ENCODE measurements around the gene MRTFA.

DNA sequence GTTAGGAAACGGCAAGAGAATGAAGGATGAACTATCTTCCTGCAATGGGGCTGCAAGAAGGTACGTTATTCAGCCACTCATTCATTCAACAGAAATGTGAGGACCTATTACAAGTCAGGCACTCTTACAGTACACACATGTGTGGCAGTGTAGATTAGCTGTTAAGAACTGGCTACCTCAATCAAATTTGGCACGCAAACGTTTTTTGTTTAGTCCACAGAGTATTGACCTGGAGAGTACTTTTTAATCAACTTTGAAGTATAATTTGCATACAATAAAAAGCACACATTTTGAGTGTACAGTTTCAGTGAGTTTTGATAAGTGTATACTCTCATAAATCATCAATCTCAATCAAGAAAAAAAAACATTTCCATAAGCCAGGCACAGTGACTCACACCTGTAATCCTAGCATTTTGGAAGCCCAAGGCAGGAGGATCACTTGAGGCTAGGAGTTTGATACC is 24.2 kb downstream of the MRTFA start:
- TF ChIP-seq, protein P1, sequence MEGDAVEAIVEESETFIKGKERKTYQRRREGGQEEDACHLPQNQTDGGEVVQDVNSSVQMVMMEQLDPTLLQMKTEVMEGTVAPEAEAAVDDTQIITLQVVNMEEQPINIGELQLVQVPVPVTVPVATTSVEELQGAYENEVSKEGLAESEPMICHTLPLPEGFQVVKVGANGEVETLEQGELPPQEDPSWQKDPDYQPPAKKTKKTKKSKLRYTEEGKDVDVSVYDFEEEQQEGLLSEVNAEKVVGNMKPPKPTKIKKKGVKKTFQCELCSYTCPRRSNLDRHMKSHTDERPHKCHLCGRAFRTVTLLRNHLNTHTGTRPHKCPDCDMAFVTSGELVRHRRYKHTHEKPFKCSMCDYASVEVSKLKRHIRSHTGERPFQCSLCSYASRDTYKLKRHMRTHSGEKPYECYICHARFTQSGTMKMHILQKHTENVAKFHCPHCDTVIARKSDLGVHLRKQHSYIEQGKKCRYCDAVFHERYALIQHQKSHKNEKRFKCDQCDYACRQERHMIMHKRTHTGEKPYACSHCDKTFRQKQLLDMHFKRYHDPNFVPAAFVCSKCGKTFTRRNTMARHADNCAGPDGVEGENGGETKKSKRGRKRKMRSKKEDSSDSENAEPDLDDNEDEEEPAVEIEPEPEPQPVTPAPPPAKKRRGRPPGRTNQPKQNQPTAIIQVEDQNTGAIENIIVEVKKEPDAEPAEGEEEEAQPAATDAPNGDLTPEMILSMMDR (IDR thresholded peaks at IDR 0.05): no peak
- no peak for TF ChIP-seq POLR2A (IDR thresholded peaks at IDR 0.05)

Data from right lobe of liver (tissue), 4 donors.